ENCODE measurements around the gene SLX4.

- TF ChIP-seq TAF1 (IDR thresholded peaks at IDR 0.05; ENCODE audit: low read depth, low read length) (no peak), POLR2AphosphoS5 (IDR thresholded peaks at IDR 0.05; ENCODE audit: low read depth, low read length) (no peak), POLR2A (IDR thresholded peaks at IDR 0.05; ENCODE audit: low read depth, low read length) (no peak), SPI1 (IDR thresholded peaks at IDR 0.05; ENCODE audit: low read depth, low read length) (no peak)
Observed at GRCh38 chr16:3580251-3580651, 31.2 kb downstream of the SLX4 start.
